ENCODE data around the gene CREB5.
"Not testable (repeated sequence)": the region's sequence is repeated elsewhere in the genome, so short reads cannot be mapped to it uniquely, and the experiment has no call there.

Gene CREB5

GRCh38 chr7:28411876-28412662 is at the start of gene CREB5:
CREB5 (plus strand) TSS chr7:28412518; CDS start chr7:28412915, 397 bp downstream.
- peak in 24 of 56 donors; percentile 5 to 57 (median 23) for DNase-seq

DNA sequence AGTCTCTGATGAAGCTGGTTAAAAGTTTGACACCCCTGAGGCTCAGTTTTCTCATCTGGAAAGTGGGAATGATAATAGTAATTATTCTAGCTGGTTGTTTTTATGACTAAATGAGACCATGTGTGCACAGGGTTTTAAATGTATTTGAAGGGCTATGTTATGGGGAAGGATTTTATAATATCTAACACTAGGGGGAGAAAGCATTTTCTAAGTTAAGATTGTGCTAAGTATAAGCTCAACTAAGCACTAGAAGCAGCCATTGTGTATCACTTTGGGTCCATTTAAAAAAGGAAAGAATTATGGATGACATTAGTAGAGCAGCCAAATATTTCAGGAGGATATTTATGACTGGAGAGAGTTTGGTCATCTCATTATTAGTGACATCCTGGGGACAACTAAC is 49.5 kb upstream of the CREB5 start:
- no peak for DNase-seq

DNA sequence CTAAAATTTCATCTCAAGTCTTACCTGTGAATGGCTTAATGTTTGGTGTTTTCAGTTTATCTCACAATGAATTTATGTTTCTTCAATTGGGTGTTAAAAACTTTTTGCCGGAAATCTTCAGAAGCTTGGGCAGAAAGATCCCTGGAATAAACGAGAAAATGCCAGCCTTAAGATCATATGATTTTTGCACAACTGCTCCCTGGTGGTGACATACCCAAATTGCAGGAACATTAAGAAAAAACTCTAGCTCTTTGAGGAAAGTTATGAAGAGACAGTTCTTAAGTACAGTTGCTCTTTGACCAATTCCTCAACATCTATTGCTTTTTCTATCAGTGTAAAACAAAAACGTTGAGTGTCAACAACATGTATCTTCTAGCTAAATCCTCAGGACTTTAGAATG is 48.2 kb upstream of the CREB5 start:
- no peak for DNase-seq

DNA sequence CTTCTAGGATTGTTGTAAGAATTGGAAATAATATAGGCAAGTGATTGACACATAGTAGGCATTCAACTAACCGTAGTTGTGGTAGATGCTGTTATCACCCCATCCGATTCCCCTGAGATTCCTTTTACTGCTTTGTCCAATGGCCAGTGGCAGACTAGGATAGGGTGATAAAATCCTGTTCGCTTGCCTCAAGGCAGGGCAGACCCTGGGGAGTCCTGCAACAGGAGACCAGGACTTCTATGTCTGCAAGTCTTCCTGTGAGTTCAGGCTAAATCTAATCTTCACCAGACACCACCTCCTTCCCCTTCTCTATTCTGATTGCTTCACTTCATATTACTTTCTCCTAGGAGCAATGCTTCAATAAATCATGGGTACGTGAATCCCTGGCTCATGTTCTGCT is 42.8 kb upstream of the CREB5 start:
- DNase-seq = no peak

- no peak for DNase-seq
These were observed 40.5 kb upstream of the CREB5 start for GRCh38 chr7:28371846-28372245.

DNA sequence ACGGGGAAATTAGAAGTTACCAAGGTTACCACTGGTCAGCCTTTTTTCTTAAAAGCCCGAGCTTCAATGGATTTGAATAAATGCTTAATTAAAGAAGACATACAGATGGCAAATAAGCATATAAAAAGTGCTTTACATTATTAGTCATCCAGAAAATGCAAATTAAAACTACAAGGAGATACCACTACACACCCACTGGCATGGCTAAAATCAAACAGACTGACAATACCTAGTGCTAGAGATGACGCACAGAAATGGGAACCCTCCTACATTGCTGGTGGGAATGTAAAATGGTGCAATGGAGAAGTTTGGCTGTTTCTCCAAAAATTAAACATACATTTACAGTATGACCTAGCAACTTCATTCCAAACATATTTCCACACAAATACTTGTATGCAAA is 38.3 kb upstream of the CREB5 start:
- DNase-seq = no peak

DNA sequence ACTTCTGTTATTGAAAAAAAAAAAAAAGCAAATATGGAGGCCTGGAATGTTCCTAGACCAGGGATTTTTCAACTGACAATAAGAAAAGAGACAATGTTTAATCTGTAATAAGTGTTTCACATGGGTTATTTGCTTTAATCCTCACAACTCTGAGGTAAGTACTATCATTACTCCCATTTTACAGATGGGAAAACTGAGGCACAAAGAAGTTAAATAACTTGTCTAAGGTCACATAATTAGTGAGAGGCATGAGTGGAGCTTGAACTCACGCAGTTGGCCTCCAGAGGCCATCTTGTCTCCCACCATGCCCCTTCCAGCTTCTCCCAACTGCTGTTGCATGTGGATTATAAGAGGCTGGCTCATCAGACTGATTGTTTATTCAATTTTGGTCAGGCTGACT is 36.6 kb upstream of the CREB5 start:
- no peak for DNase-seq

DNA sequence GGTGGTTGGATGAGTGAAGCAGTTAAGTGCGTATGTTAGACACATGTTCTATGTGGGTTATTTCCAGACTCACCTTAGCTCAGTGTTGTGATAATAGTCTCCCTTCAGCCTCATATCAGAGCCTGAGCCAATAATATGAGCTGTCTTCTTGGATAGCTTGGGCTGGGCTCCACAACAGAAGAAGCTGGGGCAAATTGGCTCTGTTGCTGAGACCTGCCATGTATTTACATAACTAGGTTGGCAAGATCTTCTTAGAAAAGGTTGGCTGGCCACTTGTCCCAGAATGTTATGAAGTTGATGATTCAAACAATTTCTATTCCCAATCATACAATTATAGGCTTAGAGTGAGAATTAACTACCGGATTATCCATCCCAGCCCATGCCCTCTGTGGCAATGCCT is 35.7 kb upstream of the CREB5 start:
- DNase-seq = no peak

GRCh38 chr7:28378574-28379149 is 33.7 kb upstream of the CREB5 start:
- no peak for DNase-seq

DNA sequence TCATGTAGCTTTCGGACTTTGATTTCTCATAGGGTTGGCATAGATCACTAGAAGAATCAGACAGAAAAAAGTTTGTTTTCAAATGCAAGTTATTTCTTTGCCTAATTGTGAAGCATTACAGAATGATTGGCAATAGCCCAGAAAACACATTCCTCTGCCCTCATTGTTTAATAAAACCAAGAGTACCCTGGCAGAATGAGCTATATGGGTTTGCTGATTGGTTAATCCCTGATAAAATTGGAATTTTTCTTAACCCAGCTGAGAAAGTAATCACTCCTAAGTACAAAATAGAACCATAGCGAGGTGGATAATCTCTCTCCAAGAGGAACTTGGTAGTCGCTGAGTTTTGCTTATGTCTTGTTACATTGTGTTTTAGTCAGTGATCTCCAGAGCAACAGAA is 30.9 kb upstream of the CREB5 start:
- DNase-seq = no peak

DNA sequence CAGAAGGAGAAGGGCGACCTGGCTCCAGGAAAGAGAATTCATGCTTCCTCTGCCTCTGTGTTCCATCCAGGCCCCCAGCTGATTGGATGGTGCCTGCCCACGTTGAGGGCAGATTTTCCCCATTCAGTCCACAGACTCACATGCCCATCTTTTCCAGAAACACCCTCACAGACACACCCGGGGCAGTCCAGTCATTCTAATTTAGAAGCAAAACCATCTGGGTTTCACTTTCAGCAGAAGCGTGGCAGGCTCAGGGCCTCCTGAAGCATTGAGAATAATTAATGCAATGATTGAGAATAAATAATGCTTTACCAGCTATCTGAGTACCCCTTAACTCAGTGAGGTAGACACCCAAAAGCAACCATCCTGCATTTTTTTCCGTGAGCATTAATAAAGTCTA is 30.2 kb upstream of the CREB5 start:
- no peak for DNase-seq

GRCh38 chr7:28383975-28384374 is 28.3 kb upstream of the CREB5 start:
- DNase-seq = no peak

- peak in 11 of 56 donors; percentile 3 to 48 (median 25) for DNase-seq
These were observed 22.6 kb upstream of the CREB5 start for GRCh38 chr7:28389504-28390395.

GRCh38 chr7:28390426-28390825 is 21.9 kb upstream of the CREB5 start:
- no peak for DNase-seq

- no peak for DNase-seq
These were observed 20.0 kb upstream of the CREB5 start for GRCh38 chr7:28392289-28392688.

GRCh38 chr7:28395404-28395803 is 16.9 kb upstream of the CREB5 start:
- DNase-seq = no peak

- no peak for DNase-seq
These were observed 16.5 kb upstream of the CREB5 start for GRCh38 chr7:28395831-28396230.

GRCh38 chr7:28397141-28397540 is 15.2 kb upstream of the CREB5 start:
- DNase-seq = no peak

DNA sequence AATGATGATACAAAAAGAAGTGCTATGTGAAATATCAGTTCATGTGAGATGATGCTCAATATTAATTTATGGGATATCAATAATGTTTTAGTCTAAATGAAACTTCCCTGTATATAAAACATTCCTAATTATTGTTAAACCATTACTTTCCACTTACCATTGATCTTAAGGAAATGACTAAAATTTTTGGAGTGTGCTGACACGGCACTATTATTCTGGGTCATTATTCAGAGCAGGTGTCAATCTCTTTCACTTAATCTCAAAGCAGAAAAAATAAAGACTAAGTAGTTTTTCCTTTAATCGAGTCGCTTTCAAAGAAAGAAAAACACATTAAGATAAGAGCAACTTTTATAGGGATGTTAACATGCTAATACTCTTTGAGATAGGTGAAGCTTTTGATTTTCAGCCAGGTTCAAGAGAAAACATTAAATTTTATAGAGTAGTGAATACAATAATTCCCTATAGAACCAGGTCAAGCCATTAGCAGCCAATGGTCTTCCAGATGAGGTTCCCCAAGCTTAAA is 11.4 kb upstream of the CREB5 start:
- DNase-seq = no peak

DNA sequence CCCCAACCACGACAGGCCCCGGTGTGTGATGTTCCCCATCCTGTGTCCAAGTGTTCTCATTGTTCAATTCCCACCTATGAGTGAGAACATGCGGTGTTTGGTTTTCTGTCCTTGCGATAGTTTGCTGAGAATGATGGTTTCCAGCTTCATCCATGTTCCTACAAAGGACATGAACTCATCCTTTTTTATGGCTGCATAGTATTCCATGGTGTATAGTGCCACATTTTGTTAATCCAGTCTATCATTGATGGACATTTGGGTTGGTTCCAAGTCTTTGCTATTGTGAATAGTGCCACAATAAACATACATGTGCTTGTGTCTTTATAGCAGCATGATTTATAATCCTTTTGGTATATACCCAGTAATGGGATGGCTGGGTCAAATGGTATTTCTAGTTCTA is 10.8 kb upstream of the CREB5 start:
- DNase-seq = not testable (repeated sequence)

- DNase-seq = no peak
These were observed 6.7 kb upstream of the CREB5 start for GRCh38 chr7:28405662-28406061.

- DNase-seq = no peak
These were observed 6.1 kb upstream of the CREB5 start for GRCh38 chr7:28406192-28406591.
